Testis (tissue), 3 donors: ENCODE data around the gene SUCNR1. TPM values are rescaled to one million over a fixed set of nuclear protein-coding genes. Genes with fewer than 3 reads are reported as not detected.
"Not testable (repeated sequence)": the region's sequence is repeated elsewhere in the genome, so short reads cannot be mapped to it uniquely, and the experiment has no call there.

Source experiments
- DNase-seq: peaks from one replicate; pipeline ENCODE4 v3.0.0-alpha.2; 2019
- H3K27ac ChIP-seq, 2 donors: fragments of 200-600 bp; sonication (generic); one replicate each; pipeline ENCODE4 v1.5.1; 2019
- H3K27me3 ChIP-seq: fragments of 200-600 bp; sonication (generic); one replicate; pipeline ENCODE4 v1.5.1; 2019
- H3K36me3 ChIP-seq: fragments of 200-600 bp; sonication (generic); one replicate; pipeline ENCODE4 v1.5.1; 2017; ENCODE audit warnings: low read depth; ENCODE audit errors: missing control alignments
- H3K4me1 ChIP-seq: fragments of 200-600 bp; sonication (generic); one replicate; pipeline ENCODE4 v1.5.1; 2019
- H3K4me3 ChIP-seq, 2 donors: fragments of 200-600 bp; sonication (generic); one replicate each; pipeline ENCODE4 v1.5.1; 2017 to 2019
- H3K9me3 ChIP-seq: fragments of 200-600 bp; sonication (generic); one replicate; pipeline ENCODE4 v1.5.1; 2017
- POLR2A ChIP-seq: fragments of 450-650 bp; IDR thresholded peaks from one replicate; pipeline ENCODE4 v1.6.1; 2017; ENCODE audit warnings: antibody characterized with exemption, mild to moderate bottlenecking, moderate library complexity
- WGBS, 2 donors: methylation state at CpG; one replicate each; pipeline ENCODE4 v1.1.5; 2018; 5-methylcytosine and 5-hydroxymethylcytosine counted together
- intact Hi-C: fragments of 100-400 bp; cut with DNase I; formaldehyde crosslinking; loops from one replicate; pipeline ENCODE4 v1.15.1; 2023; ENCODE audit warnings: low total_unique reads
- polyA plus RNA-seq: library from polyadenylated mRNA; stranded (reverse); fragments of 350-450 nt; fragmentation: Illumina TruSeq; extraction: RNeasy Lipid Tissue Mini Kit (QIAGEN cat#74804); gene quantifications from one replicate; pipeline ENCODE4 v1.2.3, GENCODE V29; 2014; ENCODE audit warnings: low read depth, low replicate concordance; ENCODE audit not compliant: insufficient read depth
- total RNA-seq, 2 donors: library from RNA; depleted of rRNA; stranded (reverse); fragments of >200 nt; gene quantifications; one replicate each; pipeline ENCODE4 v1.2.3, GENCODE V29; 2016
- TF ChIP-seq, protein P1 (sequence below), 3 experiments: fragments of 450-650 bp in 2 of 3; fragments of 200-600 bp in 1 of 3; sonication (generic) in 1 of 3; IDR thresholded peaks; one replicate each; pipeline ENCODE4 v1.5.1; 2016 to 2019; ENCODE audit warnings: antibody characterized with exemption in 3 of 3, mild to moderate bottlenecking in 2 of 3, moderate library complexity in 1 of 3

Gene SUCNR1
- total and polyA plus RNA-seq, 3 donors from 2014 or later: 0.06 to 0.42 TPM; not detected in 1

DNA sequence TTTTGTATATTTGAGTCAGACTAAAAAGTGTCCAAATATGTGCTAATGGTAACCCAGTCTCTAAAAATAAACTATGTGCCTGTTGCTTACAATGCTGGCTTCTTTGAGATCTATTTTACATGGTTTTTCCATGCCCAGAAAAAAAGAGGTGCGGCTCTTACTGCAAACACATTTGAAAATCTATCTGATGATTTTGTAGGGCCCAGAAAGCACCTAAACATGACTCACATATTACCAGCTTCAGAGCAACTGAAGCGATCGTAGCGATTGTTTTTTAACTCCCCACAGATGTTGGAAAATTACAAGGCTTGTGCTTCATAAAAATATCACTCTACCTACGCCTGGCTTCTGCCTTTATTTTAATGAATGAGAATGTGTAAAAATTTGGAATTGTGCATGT lies 53.5 kb downstream of the SUCNR1 start:
- WGBS, 2 donors: 46 to 54% methylated on average over 5 of the region's 5 CpGs
- intact Hi-C loops: no loop called here
- no peaks in the 10 kb centered on the region for H3K9me3 ChIP-seq
- no peaks in the 10 kb centered on the region for H3K27me3 ChIP-seq
- no peaks in the 10 kb centered on the region for H3K36me3 ChIP-seq
- H3K4me1 ChIP-seq: no peaks in the 10 kb centered on the region
- no peak overlapping the region for H3K4me3 ChIP-seq
- no peak for DNase-seq
- H3K27ac ChIP-seq: no peak overlapping the region
- no peak for TF ChIP-seq POLR2A
- TF ChIP-seq, protein P1, sequence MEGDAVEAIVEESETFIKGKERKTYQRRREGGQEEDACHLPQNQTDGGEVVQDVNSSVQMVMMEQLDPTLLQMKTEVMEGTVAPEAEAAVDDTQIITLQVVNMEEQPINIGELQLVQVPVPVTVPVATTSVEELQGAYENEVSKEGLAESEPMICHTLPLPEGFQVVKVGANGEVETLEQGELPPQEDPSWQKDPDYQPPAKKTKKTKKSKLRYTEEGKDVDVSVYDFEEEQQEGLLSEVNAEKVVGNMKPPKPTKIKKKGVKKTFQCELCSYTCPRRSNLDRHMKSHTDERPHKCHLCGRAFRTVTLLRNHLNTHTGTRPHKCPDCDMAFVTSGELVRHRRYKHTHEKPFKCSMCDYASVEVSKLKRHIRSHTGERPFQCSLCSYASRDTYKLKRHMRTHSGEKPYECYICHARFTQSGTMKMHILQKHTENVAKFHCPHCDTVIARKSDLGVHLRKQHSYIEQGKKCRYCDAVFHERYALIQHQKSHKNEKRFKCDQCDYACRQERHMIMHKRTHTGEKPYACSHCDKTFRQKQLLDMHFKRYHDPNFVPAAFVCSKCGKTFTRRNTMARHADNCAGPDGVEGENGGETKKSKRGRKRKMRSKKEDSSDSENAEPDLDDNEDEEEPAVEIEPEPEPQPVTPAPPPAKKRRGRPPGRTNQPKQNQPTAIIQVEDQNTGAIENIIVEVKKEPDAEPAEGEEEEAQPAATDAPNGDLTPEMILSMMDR (IDR thresholded peaks at IDR 0.05): no peak

DNA sequence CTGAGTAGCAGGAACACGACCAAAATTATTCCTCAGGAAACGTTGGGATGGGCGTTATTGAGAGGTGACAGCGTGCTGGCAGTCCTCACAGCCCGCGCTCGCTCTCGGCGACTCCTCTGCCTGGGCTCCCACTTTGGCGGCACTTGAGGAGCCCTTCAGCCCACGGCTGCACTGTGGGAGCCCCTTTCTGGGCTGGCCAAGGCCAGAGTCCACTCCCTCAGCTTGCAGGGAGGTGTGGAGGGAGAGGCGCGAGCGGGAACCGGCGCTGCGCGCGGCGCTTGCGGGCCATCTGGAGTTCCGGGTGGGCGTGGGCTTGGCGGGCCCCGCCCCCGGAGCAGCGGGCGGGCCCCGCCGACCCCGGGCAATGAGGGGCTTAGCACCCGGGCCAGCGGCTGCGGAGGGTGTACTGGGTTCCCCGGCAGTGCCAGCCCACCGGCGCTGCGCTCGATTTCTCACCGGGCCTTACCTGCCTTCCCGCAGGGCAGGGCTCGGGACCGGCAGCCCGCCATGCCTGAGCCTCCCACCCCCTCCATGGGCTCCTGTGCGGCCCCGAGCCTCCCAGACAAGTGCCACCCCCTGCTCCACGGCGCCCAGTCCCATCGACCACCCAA lies 54.6 kb downstream of the SUCNR1 start:
- H3K4me1 ChIP-seq, intact Hi-C loops, H3K9me3 ChIP-seq, H3K27ac ChIP-seq, H3K27me3 ChIP-seq, H3K36me3 ChIP-seq: not testable (repeated sequence)
- peak; percentile 30 for DNase-seq
- H3K4me3 ChIP-seq: peak overlapping the region; percentile 41 to 53
- 63 to 80% methylated on average over 32 to 45 of the region's 49 CpGs for WGBS, 2 donors

DNA sequence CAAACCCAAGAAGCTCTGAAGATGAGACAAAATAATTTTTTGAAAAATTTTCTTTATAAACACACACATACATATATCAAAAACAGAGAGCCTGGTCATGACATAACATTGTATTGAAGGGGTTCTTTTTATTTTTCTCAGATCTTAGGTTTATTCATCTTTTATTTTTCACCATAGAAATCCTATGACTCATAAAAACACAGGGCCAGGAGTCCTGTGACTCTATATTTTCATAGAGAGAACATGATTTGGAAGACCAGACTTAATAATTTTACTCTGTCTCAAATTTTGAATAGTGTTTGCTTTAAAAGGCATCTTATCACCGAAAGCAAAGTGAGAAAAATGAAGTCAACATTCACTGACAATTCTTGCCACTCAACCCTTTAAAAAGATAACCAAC lies 57.7 kb downstream of the SUCNR1 start:
- WGBS, 2 donors: 72 to 74% methylated on average over 1 of the region's 1 CpG
- H3K4me3 ChIP-seq: no peak overlapping the region
- intact Hi-C loops: no loop called here
- DNase-seq: no peak
- H3K27me3 ChIP-seq: no peaks in the 10 kb centered on the region
- H3K36me3 ChIP-seq: no peaks in the 10 kb centered on the region
- no peaks in the 10 kb centered on the region for H3K4me1 ChIP-seq
- no peaks in the 10 kb centered on the region for H3K9me3 ChIP-seq
- no peak overlapping the region for H3K27ac ChIP-seq
- no peak for TF ChIP-seq POLR2A
- TF ChIP-seq, protein P1 (IDR thresholded peaks at IDR 0.05): no peak

DNA sequence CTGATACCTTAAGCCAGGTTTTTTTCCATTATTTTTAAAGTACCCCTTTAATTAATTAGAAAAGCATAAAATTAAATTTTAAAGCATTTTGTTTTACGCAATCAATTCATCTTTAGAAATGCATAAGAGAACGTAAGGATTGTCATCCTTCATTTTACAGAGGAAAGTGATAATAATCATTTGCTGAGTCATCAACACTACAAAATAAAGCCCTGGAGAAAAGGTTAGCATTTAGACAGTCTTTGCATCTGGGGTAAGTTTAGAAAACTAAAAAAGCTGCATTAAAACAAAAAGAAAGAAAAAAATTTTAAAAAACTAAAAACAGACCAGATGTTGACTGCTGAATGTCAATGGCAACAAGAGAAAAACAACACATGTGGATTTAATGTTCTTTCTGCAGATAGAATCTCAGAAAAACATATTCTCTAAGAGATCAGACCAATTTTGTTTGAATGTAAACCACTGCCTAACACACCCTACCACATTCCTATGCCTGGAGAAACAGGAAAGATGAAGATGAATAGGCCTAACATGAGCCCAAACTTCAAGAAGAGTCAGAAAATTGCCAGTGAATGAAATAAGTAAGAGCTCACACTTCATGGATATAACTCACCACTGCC lies 59.9 kb downstream of the SUCNR1 start:
- H3K27ac ChIP-seq: no peak overlapping the region
- H3K36me3 ChIP-seq: no peaks in the 10 kb centered on the region
- WGBS, 2 donors: 92 to 99% methylated on average over 2 of the region's 2 CpGs
- no peak for TF ChIP-seq POLR2A
- TF ChIP-seq, protein P1 (IDR thresholded peaks at IDR 0.05): no peak
- H3K27me3 ChIP-seq: no peaks in the 10 kb centered on the region
- intact Hi-C loops: no loop called here
- no peak for DNase-seq
- no peaks in the 10 kb centered on the region for H3K4me1 ChIP-seq
- no peak overlapping the region for H3K4me3 ChIP-seq
- no peaks in the 10 kb centered on the region for H3K9me3 ChIP-seq

Other genes with a start within 250 kb of the SUCNR1 start
- gene AADACL2, start 139.7 kb upstream of the SUCNR1 start, total RNA-seq: not detected
- gene AADACL2, start 139.7 kb upstream of the SUCNR1 start, polyA plus RNA-seq: 0.36 TPM
- gene AADAC, start 59.5 kb upstream of the SUCNR1 start, total RNA-seq: under 1 TPM in 1 of 2 donors, not detected in 1; 0.31 TPM
- 0.25 TPM for gene AADAC, start 59.5 kb upstream of the SUCNR1 start, polyA plus RNA-seq